Tibial artery (tissue), 4 donors: ENCODE measurements around the gene CACNA2D1.

Source experiments
- DNase-seq, 2 donors: peaks; one replicate each; pipeline ENCODE4 v3.0.0-alpha.2; 2019
- H3K27ac ChIP-seq, 2 donors: fragments of 200-600 bp; sonication (generic) in 1 of 2; 1 replicate in 1 of 2; 2 replicates in 1 of 2; pipeline ENCODE4 v1.5.1; 2018 to 2019; ENCODE audit warnings: mild to moderate bottlenecking in 1 of 2
- H3K27me3 ChIP-seq, 2 donors: fragments of 200-600 bp; sonication (generic) in 1 of 2; one replicate each; pipeline versions ENCODE4 v1.5.1 to v1.6.0; 2016 to 2019
- H3K36me3 ChIP-seq, 3 donors: fragments of 200-600 bp; sonication (generic) in 2 of 3; one replicate each; pipeline ENCODE4 v1.5.1; 2016 to 2019; ENCODE audit warnings: mild to moderate bottlenecking in 2 of 3
- H3K4me1 ChIP-seq, 4 donors: fragments of 200-600 bp; sonication (generic) in 2 of 4; 1 replicate in 3 of 4; 2 replicates in 1 of 4; pipeline ENCODE4 v1.5.1; 2016 to 2019
- H3K4me3 ChIP-seq, 2 donors: fragments of 200-600 bp; sonication (generic) in 1 of 2; 1 replicate in 1 of 2; 2 replicates in 1 of 2; pipeline ENCODE4 v1.5.1; 2018 to 2019; ENCODE audit warnings: mild to moderate bottlenecking in 2 of 2
- H3K9me3 ChIP-seq, 3 donors: fragments of 200-600 bp; sonication (generic) in 1 of 3; one replicate each; pipeline ENCODE4 v1.5.1; 2016 to 2019
- CTCF ChIP-seq, 2 experiments: fragments of 200-600 bp in 1 of 2; fragments of 450-650 bp in 1 of 2; IDR thresholded peaks; one replicate each; pipeline ENCODE4 v1.5.1; 2017 to 2019; ENCODE audit warnings: antibody characterized with exemption in 2 of 2, mild to moderate bottlenecking in 1 of 2, moderate library complexity in 1 of 2
- intact Hi-C: fragments of 100-400 bp; cut with DNase I; formaldehyde crosslinking; loops from one replicate; pipeline ENCODE4 v1.15.0; 2023; ENCODE audit warnings: low total_unique reads

CACNA2D1 gene

GRCh38 chr7:82255706-82256105 is 187.9 kb downstream of the CACNA2D1 start:
- intact Hi-C loops = no loop called here

DNA sequence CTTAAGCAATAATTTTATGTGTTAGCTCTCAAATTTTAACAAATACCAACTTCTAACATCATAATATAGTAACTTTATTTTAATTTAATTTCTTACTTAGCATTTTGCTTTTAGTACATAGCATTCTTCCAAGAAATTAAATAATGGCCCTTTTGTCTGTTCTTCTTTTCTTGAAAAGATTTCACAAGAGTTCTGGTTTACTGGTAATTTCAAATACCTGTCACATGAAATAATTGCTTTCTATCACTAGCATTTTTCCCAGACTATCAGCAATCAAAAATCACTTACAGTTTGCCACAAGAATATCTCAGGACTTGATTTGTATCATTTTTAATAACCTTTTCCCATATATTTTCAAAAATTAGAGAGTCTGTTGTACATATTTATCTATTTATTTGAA is 193.0 kb downstream of the CACNA2D1 start:
- intact Hi-C loops = no loop called here
- no peak for TF ChIP-seq CTCF (IDR thresholded peaks at IDR 0.05)
- no peak for DNase-seq

More at GRCh38 chr7:82255706-82256105, 187.9 kb downstream of the CACNA2D1 start:
- H3K36me3 ChIP-seq = no peaks in the 10 kb centered on the region
- no peak overlapping the region for H3K4me3 ChIP-seq
- no peak for DNase-seq
- TF ChIP-seq CTCF (IDR thresholded peaks at IDR 0.05) = no peak
- H3K27me3 ChIP-seq = no peaks in the 10 kb centered on the region
- peaks cover 0 to 17% (median 2%) of the 10 kb centered on the region in 4 donors for H3K4me1 ChIP-seq
- no peaks in the 10 kb centered on the region for H3K9me3 ChIP-seq
- H3K27ac ChIP-seq = no peak overlapping the region

DNA sequence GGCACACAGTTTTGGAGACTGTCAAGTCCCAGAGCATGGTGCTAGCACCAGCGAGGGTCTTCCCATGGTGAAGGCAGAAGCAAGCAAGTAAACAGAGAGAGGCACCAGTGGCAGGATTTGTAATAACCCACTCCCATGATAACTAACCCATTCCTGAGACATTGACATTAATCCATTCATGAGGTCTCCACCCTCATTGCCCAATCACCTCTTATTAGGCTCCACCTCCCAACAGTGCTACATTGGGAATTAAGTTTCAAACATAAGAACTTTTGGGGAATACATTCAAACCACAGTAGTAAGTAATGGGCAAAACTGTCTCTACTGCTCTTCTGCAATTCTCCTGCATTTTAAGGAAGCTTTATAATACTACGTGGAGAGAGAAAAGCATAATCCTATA is 193.6 kb downstream of the CACNA2D1 start:
- intact Hi-C loops = no loop called here

More for the DNA sequence above, 193.0 kb downstream of the CACNA2D1 start:
- no peaks in the 10 kb centered on the region for H3K27me3 ChIP-seq
- no peaks in the 10 kb centered on the region for H3K36me3 ChIP-seq
- H3K9me3 ChIP-seq = no peaks in the 10 kb centered on the region
- no peak overlapping the region for H3K4me3 ChIP-seq
- H3K4me1 ChIP-seq = peaks cover 0 to 19% (median 2%) of the 10 kb centered on the region in 4 donors
- H3K27ac ChIP-seq = no peak overlapping the region

DNA sequence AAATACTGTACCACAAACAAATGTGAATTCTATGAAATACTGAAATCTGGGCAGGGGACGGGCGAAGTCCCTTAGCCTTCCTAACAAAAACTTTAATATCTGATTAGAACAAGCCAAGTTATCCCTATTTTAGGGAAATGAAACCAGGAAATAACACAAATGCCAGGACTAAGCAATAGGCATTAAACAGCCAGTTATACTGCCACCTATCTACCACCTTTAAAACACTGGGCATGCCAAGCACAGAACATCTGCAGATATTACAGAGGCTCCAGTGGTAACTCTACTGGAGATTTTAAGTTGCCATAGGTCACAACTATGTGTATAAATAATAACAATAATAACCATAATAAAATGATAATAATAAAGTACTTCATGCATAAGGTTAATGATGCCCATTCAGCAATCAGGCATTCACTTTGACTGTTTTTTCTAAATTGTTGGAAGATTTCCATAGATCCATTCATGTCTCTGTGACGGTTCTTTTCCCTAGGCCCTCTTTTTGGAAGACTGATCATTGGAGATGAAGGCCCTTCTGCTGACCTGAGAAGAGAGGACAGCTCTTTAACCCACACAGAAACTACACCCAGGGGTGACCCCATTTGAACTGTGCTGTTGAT is 195.7 kb downstream of the CACNA2D1 start:
- no peaks in the 10 kb centered on the region for H3K9me3 ChIP-seq
- intact Hi-C loops = no loop called here
- no peak overlapping the region for H3K27ac ChIP-seq
- H3K4me1 ChIP-seq = peaks cover 0 to 19% (median 2%) of the 10 kb centered on the region in 4 donors
- peak in 1 of 2 experiments; percentile 35 for TF ChIP-seq CTCF (IDR thresholded peaks at IDR 0.05)
- no peaks in the 10 kb centered on the region for H3K27me3 ChIP-seq
- no peaks in the 10 kb centered on the region for H3K36me3 ChIP-seq
- no peak overlapping the region for H3K4me3 ChIP-seq
- no peak for DNase-seq

More for the DNA sequence above, 193.6 kb downstream of the CACNA2D1 start:
- H3K36me3 ChIP-seq = no peaks in the 10 kb centered on the region
- no peak for DNase-seq
- no peaks in the 10 kb centered on the region for H3K9me3 ChIP-seq
- no peak overlapping the region for H3K27ac ChIP-seq
- no peak for TF ChIP-seq CTCF (IDR thresholded peaks at IDR 0.05)
- no peak overlapping the region for H3K4me3 ChIP-seq
- H3K27me3 ChIP-seq = no peaks in the 10 kb centered on the region
- H3K4me1 ChIP-seq = peaks cover 0 to 19% (median 2%) of the 10 kb centered on the region in 4 donors

GRCh38 chr7:82244947-82245517 is 198.5 kb downstream of the CACNA2D1 start:
- Histone ChIP-seq H3K27me3 (no peaks in the 10 kb centered on the region), H3K36me3 (no peaks in the 10 kb centered on the region), H3K4me3 (no peak overlapping the region), H3K9me3 (no peaks in the 10 kb centered on the region), H3K27ac (no peak overlapping the region), H3K4me1 (peaks cover 0 to 19% (median 2%) of the 10 kb centered on the region in 4 donors)
- no peak for TF ChIP-seq CTCF (IDR thresholded peaks at IDR 0.05)
- no peak for DNase-seq
- intact Hi-C loops = no loop called here
